ENCODE data around the gene GRAMD1B.

The GRAMD1B gene

GRCh38 chr11:123594188-123594901 is 164.3 kb downstream of the GRAMD1B start:
- DNase-seq, result no peak

GRCh38 chr11:123594921-123595320 is 164.9 kb downstream of the GRAMD1B start:
- DNase-seq, result no peak

GRCh38 chr11:123597859-123598258 is 167.8 kb downstream of the GRAMD1B start:
- DNase-seq, result no peak

- no peak for DNase-seq
These were observed 171.1 kb downstream of the GRAMD1B start for GRCh38 chr11:123601136-123601535.

GRCh38 chr11:123601743-123602142 is 171.7 kb downstream of the GRAMD1B start:
- DNase-seq, result no peak

- DNase-seq, result no peak
These were observed 173.6 kb downstream of the GRAMD1B start for GRCh38 chr11:123603666-123604065.

GRCh38 chr11:123607781-123608180 is 177.7 kb downstream of the GRAMD1B start:
- no peak for DNase-seq

- DNase-seq, result no peak
These were observed 178.3 kb downstream of the GRAMD1B start for GRCh38 chr11:123608371-123608770.

- no peak for DNase-seq
These were observed 178.9 kb downstream of the GRAMD1B start for GRCh38 chr11:123608945-123609344.

GRCh38 chr11:123611698-123612097 is 181.6 kb downstream of the GRAMD1B start:
- DNase-seq, result no peak

- no peak for DNase-seq
These were observed 186.6 kb downstream of the GRAMD1B start for GRCh38 chr11:123616505-123617198.

- DNase-seq, result no peak
These were observed 192.5 kb downstream of the GRAMD1B start for GRCh38 chr11:123622576-123622975.

- no peak for DNase-seq
These were observed 194.9 kb downstream of the GRAMD1B start for GRCh38 chr11:123624974-123625373.

GRCh38 chr11:123628936-123629683 is 199.0 kb downstream of the GRAMD1B start:
- DNase-seq, result no peak

GRCh38 chr11:123630126-123630608 is 200.1 kb downstream of the GRAMD1B start:
- DNase-seq, result no peak

- no peak for DNase-seq
These were observed 210.0 kb downstream of the GRAMD1B start for GRCh38 chr11:123640029-123640428.

GRCh38 chr11:123640677-123641494 is 210.8 kb downstream of the GRAMD1B start:
- no peak for DNase-seq

- no peak for DNase-seq
These were observed 211.4 kb downstream of the GRAMD1B start for GRCh38 chr11:123641495-123641840.

- DNase-seq, result no peak
These were observed 212.4 kb downstream of the GRAMD1B start for GRCh38 chr11:123642435-123642834.

- DNase-seq, result no peak
These were observed 215.4 kb downstream of the GRAMD1B start for GRCh38 chr11:123645286-123645975.

GRCh38 chr11:123650901-123651300 is 220.8 kb downstream of the GRAMD1B start:
- DNase-seq, result no peak

GRCh38 chr11:123652599-123652998 is 222.5 kb downstream of the GRAMD1B start:
- no peak for DNase-seq

Data from T1000 (cell line).